Activated CD8-positive, alpha-beta memory T cell treated with anti-CD3 and anti-CD28 coated beads, Interleukin-2, amount 50 U/mL, for 1 hour (primary cell): ENCODE measurements around the gene UBE2E2.

Experiments
- DNase-seq: peaks from one replicate; pipeline ENCODE4 v3.0.0-alpha.2; 2020; ENCODE audit errors: extremely low read depth

Gene UBE2E2

GRCh38 chr3:23440416-23441294, 237.5 kb downstream of the UBE2E2 start:
- DNase-seq: no peak

- no peak for DNase-seq
Observed at GRCh38 chr3:23442598-23443383, 239.7 kb downstream of the UBE2E2 start.

- DNase-seq: no peak
Observed at GRCh38 chr3:23444386-23444785, 241.3 kb downstream of the UBE2E2 start.

GRCh38 chr3:23446301-23446700, 243.2 kb downstream of the UBE2E2 start:
- DNase-seq: no peak

- DNase-seq: no peak
Observed at GRCh38 chr3:23448998-23449537, 245.9 kb downstream of the UBE2E2 start.

- no peak for DNase-seq
Observed at GRCh38 chr3:23450051-23450450, 246.9 kb downstream of the UBE2E2 start.

GRCh38 chr3:23450806-23451205, 247.7 kb downstream of the UBE2E2 start:
- no peak for DNase-seq

- DNase-seq: no peak
Observed at GRCh38 chr3:23452408-23452807, 249.3 kb downstream of the UBE2E2 start.

- DNase-seq: no peak
Observed at GRCh38 chr3:23455084-23455483, 252.0 kb downstream of the UBE2E2 start.

- no peak for DNase-seq
Observed at GRCh38 chr3:23455775-23456174, 252.6 kb downstream of the UBE2E2 start.

- DNase-seq: no peak
Observed at GRCh38 chr3:23457697-23458096, 254.6 kb downstream of the UBE2E2 start.

- no peak for DNase-seq
Observed at GRCh38 chr3:23459465-23459864, 256.3 kb downstream of the UBE2E2 start.

- no peak for DNase-seq
Observed at GRCh38 chr3:23459889-23460546, 256.9 kb downstream of the UBE2E2 start.

- no peak for DNase-seq
Observed at GRCh38 chr3:23461069-23461468, 257.9 kb downstream of the UBE2E2 start.

- DNase-seq: no peak
Observed at GRCh38 chr3:23463791-23464190, 260.7 kb downstream of the UBE2E2 start.

- DNase-seq: no peak
Observed at GRCh38 chr3:23465569-23465968, 262.4 kb downstream of the UBE2E2 start.

GRCh38 chr3:23468203-23468602, 265.1 kb downstream of the UBE2E2 start:
- DNase-seq: no peak

- DNase-seq: no peak
Observed at GRCh38 chr3:23474580-23475357, 271.6 kb downstream of the UBE2E2 start.

- DNase-seq: no peak
Observed at GRCh38 chr3:23475446-23475845, 272.3 kb downstream of the UBE2E2 start.

- no peak for DNase-seq
Observed at GRCh38 chr3:23479026-23479425, 275.9 kb downstream of the UBE2E2 start.

- DNase-seq: no peak
Observed at GRCh38 chr3:23479615-23480328, 276.6 kb downstream of the UBE2E2 start.
